ENCODE measurements around the gene CCDC170.
"Not testable (repeated sequence)": the region's sequence is repeated elsewhere in the genome, so short reads cannot be mapped to it uniquely, and the experiment has no call there.

CCDC170 gene

DNA sequence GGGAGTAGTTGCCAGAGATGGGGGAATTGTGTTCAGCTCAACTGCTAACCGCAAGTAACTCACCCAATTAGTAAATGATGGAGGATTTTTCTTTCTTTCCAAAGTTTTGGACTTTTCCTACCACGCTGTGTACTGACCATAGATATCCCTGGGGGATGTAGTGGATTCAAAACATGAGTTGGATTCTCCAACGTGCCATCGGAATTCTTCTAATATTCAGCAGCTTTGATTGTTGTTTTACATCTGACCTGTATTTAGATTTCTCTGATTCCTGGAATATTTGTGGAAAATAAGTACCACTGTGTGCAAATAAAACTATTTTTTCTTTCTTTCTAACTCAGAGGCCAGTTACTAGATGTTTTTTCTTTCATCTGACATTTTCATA, 1.1 kb downstream of the CCDC170 start:
- DNase-seq, result no peak

DNA sequence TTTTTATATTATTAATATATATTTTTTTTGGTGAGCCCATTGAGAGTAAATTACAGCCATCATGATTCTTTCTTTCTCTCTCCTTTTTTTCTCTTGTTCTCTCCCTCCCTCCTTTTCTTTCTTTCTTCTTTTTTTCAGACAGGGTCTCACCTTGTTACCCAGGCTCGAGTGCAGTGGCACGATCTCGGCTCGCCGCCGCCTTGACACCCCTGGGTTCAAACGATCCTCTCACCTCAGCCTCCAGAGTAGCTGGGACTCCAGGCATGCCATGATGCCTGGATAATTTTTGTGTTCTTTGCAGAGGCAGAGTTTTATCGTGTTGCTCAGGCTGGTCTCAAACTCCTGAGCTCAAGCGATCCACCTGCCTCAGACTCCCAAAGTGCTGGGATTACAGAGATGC, 1.6 kb downstream of the CCDC170 start:
- DNase-seq, result no peak

DNA sequence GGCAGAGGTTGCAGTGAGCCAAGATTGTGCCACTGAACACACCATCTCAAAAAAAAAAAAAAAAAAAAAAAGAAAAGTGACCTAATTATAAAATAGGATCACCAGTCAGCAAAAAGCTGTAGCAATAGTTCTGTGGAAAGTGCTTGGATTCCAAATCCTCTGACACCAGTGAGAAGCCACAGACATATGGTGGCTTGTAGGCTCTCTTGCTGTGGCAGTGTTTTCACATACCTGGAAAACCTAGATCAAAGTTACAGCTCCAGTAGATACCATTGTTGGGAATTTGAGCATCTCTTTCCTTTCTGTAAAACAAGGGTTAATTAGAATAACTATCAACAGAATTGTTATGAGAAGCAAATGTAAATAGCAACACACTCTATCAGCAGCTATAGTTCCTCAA, 4.1 kb downstream of the CCDC170 start:
- DNase-seq, result no peak

- no peak for DNase-seq
Observed at GRCh38 chr6:151498327-151498726, 4.5 kb downstream of the CCDC170 start.

- no peak for DNase-seq
Observed at GRCh38 chr6:151499551-151499950, 5.7 kb downstream of the CCDC170 start.

DNA sequence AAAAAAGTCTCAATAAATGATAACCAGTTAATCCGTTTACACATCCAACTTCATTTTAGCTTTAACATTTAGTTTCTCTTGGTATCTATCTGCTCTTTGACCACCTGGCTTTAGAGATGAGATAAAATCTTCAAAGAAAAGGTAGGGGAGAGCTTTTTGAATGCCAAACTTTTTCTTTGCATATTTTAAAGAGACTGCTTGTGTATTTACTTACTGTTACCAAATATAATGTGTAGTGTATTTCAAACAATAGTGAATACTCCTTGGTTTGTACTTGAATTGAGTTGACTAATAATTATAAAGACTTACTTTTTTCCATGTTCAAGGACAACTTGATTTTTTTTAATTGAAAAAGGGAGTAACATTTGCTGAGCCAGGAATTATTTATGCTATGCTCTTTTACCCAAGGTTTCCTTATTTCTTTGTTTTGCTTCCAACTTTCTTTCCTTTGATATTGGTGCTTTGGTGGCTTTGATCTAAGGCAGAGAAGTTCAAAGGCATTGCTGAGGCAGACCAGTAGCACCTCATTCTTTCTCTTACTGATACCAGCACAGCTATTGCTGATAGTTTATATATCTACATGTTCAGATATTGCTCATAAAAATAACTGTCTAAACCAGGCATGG, 7.8 kb downstream of the CCDC170 start:
- DNase-seq, result no peak

- DNase-seq, result no peak
Observed at GRCh38 chr6:151502499-151502898, 8.7 kb downstream of the CCDC170 start.

DNA sequence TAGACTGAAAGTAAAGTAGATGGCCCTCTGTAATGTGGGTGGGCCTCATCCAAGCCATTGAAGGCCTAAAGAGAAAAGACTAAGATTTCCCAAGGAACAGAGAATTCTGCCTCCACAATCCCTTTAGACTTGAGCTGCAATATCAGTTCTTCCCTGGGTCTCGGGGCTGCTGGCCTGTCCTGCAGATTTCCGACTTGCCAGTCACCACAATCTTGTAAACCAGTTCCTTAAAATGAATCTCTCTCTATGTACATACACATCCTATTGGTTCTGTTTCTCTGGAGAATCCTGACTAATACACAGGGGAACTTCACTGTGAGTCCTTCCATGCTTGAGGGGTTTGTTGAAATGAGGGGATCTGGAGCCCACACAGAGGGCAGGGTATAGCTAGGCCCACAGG, 12.9 kb downstream of the CCDC170 start:
- no peak for DNase-seq

GRCh38 chr6:151509048-151509447, 15.2 kb downstream of the CCDC170 start:
- no peak for DNase-seq

DNA sequence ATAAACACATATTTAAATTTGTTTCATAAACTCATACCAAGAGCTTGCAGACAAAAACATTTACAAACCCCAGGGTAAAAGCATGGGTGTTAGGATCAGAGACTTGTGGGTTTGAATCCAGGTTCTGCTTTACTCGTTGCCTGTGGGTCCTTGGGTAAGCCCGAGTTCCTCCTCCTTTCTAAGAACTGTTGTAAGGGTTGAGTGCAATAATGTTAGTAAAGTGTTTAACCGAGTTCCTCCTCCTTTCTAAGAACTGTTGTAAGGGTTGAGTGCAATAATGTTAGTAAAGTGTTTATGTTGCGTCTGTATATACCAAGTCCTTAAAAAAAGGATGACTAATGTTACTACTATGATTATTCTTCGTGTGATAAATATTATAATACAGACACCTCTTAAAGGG, 18.7 kb downstream of the CCDC170 start:
- no peak for DNase-seq

DNA sequence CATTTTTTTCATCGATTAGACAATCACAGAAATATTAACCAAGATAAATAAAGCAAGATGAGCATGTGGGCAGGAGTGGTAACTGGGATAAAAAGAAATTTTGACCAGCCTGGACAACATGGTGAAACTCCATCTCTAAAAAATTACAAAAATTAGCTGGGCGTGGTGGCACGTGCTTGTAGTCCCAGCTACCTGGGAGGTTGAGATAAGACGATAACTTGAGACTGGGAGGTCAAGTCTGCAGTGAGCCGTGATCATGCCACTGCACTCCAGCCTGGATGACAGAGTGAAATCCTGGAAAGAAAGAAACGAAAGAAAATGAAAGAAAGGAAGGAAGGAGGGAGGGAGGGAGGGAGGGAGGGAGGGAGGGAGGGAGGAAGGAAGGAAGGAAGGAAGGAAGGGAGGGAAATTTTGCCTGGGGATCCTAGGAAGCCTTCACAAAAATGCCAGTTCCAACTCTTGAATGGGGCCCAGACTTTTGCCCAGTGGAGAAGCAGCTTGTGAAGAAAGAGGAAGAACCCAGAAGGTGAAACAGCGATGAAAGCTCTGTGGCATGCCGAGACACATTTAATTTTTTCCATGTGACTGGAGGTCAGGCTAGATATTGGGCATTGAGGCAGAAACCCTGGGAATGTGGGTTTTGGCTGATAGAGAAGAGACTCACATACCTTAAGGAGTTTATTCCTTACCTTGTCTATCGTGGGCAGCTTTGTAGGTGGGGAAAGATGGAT, 20.3 kb downstream of the CCDC170 start:
- no peak for DNase-seq

DNA sequence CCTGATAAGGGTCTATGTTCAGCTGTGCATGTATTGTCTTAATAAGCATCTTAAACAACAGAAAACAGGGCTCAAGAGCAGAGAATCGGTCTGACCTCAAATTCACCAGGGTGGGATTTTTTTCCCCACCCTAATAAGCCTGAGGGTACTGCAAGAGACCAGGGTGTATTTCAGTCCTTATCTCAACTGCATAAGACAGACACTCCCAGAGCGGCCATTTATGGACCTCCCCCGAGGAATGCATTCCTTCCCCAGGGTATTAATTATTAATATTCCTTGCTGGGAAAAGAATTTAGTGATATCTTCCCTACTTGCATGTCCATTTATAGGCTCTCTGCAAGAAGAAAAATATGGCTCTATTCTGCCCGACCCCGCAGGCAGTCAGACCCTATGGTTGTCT, 25.2 kb downstream of the CCDC170 start:
- DNase-seq, result not testable (repeated sequence)

DNA sequence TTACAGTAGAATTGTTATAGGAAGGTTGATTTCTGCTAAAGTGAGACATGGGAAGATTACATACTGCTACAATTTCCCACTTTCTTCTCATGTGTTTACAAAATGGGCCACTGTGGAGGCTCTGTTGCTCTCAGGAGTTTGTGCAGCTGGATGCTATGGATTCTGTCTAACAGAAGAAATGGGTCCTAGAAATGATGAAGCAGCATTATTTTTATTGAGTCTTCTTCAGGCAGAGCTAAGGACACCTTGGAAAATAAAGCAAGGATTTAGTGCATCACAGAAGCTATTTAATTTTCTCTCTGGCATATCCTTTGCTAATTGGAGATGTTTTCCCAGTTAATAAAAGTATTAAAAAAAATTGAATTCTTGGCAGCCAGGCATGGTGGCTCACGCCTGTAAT, 29.2 kb downstream of the CCDC170 start:
- DNase-seq, result no peak

DNA sequence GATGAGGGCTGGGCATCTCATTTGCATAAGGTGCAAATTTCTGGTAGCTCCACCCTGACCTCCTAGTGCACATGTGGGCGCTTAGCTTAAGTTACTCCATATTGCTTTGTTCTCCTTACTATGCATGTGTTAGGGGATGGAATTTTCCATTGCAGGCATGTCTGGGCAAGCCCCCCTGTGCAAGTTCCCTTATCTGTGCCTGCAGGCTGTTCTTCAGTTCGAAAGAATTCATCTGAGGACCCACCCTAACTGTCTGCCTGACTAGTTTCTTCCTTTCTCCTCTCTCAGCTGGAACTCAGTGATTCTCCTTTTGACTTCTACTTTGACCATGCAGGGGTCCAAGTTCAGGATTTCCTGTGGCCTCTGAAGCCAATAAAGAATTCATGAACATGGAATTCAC, 30.2 kb downstream of the CCDC170 start:
- DNase-seq, result no peak

DNA sequence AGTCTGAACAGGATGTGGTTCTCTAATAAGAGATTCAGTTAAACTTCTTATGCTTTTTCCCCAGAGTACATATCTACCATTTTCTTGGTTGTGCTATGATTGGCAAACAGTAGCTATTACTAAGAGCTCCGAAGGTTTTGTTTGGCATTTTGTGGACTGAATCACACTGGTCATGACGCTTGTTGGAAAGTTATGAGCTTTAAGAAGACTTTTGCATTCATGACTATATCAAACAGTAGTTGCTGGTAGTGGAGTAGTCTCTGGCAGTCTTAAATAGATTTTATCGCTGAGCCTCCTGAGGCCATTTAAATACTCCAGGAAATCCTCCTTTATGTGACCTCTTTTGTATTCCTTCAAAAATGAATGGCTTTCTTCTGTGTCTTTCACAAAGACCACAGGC, 40.8 kb downstream of the CCDC170 start:
- DNase-seq, result no peak

GRCh38 chr6:151535476-151536187, 41.8 kb downstream of the CCDC170 start:
- no peak for DNase-seq

GRCh38 chr6:151536188-151536479, 42.3 kb downstream of the CCDC170 start:
- DNase-seq, result no peak

DNA sequence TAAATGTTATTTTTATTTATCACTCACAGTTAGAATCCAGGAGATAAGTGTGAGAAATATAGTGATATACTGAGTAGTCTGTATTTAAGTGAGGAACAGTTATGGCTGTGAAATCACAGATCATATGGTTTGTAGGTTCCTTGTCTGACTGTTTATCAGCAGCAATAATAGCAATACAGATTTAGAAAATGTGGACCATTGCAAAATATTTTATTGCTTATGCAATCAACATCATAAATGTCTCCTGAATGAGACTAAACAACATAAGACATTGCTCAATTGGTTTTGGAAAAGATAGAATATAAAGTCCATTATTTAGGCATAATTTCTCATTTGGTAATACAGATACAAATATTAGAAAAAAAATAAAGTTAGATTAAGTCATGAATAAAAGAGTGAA, 43.7 kb downstream of the CCDC170 start:
- DNase-seq, result no peak

GRCh38 chr6:151539506-151540268, 45.9 kb downstream of the CCDC170 start:
- DNase-seq, result no peak

DNA sequence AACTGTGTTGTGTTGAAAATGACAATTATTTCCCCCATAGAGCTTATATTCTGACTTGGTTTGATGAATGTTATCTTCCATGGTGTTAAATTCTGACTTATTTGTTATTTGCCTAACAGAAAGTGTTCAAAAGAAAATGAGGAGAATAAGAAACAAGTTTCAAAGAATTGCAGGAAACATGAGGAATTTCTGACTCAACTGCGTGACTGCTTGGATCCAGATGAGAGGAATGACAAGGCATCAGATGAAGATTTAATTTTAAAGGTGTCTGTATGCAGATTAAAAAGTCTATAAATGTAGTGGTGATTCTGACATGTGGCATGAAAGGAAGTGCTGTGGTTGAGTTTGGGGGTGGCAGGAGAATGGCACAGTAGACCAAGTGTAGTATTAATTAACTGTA, 50.6 kb downstream of the CCDC170 start:
- no peak for DNase-seq

GRCh38 chr6:151544884-151545283, 51.1 kb downstream of the CCDC170 start:
- DNase-seq, result not testable (repeated sequence)

DNA sequence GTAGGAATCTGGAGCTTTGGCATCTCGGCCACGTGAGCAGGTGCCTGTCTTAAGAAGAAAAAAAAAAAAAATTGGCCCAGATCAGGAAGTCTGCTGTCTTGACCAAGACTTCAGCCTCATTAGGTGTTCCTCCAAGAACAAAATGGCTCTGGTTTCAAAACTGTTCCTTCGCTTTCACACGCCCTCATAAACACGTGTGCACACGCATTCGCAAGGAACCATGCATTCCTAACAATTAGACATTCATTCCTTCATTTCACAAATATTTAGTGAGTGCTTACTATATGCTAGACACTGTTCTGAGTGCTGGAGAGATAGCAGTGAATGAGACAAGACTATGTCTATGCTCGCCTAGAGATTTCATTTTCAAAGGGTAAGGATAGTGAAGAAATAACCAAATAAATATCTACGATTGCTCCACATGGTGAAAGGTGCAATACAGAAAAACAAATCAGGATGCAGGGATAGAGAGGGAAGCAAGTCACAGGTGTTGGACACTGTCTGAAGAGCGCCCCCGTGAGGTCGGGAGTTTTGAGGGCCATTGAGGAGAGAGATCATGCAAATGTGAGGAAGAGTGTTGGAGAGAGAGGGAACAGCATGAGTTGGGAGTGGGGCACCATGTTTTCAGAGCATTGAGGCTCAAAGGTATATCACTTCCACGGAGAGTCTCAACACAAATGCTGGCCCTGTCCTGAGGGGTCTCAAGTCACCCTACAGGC, 53.3 kb downstream of the CCDC170 start:
- DNase-seq, result no peak

GRCh38 chr6:151548201-151548600, 54.4 kb downstream of the CCDC170 start:
- no peak for DNase-seq

Measured in NCI-H1105 treated with DMSO at 0.1 percent for 48 hours (cell line).